ENCODE measurements around the gene LMAN1. TPM values are rescaled to one million over a fixed set of nuclear protein-coding genes. Genes with fewer than 3 reads are reported as not detected.

The LMAN1 gene
- total RNA-seq, 1 experiment from 2014 or later = 73.7 TPM

DNA sequence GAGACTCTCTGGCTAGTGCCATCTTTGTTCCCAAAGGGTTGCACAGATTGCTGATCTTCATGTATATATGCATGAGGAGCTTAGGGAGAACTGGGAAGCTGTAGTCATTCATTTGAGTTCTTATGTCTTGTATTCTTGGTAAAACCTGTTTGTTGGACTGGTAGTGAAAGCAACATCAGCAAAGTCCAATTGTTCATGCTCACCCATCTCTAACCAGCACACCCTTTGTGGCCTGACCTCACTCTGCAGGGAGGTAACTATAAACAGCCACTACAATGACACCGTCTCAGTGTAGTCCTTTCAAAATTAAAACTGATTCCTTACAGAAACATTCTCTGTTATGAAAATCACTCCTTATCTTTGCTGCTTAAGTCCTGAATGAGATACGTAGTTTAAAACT lies 13.9 kb upstream of the LMAN1 start:
- TF ChIP-seq EGR1 (IDR thresholded peaks at IDR 0.05; ENCODE audit: low read depth) (no peak), EZH2phosphoT487 (IDR thresholded peaks at IDR 0.05; ENCODE audit: borderline replicate concordance) (no peak), CEBPB (IDR thresholded peaks at IDR 0.05; ENCODE audit: low read depth) (no peak), ZNF274 (IDR thresholded peaks at IDR 0.05; ENCODE audit: low read depth, low read length) (no peak), JUND (IDR thresholded peaks at IDR 0.05) (no peak), SRF (IDR thresholded peaks at IDR 0.05; ENCODE audit: low read depth) (no peak), RAD21 (IDR thresholded peaks at IDR 0.05; ENCODE audit: low read depth) (no peak), TCF7L2 (IDR thresholded peaks at IDR 0.05; ENCODE audit: borderline replicate concordance, extremely low read depth, insufficient read depth, insufficient read length) (no peak), YY1 (IDR thresholded peaks at IDR 0.05; ENCODE audit: extremely low read depth, insufficient replicate concordance, low read depth, low read length) (no peak), SP1 (IDR thresholded peaks at IDR 0.05; ENCODE audit: low read depth) (no peak), SIN3A (IDR thresholded peaks at IDR 0.05; ENCODE audit: low read depth) (no peak), POLR2A (IDR thresholded peaks at IDR 0.05; ENCODE audit: borderline replicate concordance, extremely low read depth, insufficient read depth, insufficient read length) (no peak), ZFX (IDR thresholded peaks at IDR 0.05) (no peak), ELF1 (IDR thresholded peaks at IDR 0.05; ENCODE audit: borderline replicate concordance, low read depth) (no peak)
- TF ChIP-seq, protein P1, sequence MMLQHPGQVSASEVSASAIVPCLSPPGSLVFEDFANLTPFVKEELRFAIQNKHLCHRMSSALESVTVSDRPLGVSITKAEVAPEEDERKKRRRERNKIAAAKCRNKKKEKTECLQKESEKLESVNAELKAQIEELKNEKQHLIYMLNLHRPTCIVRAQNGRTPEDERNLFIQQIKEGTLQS (IDR thresholded peaks at IDR 0.05) = no peak
- TF ChIP-seq, protein P2, sequence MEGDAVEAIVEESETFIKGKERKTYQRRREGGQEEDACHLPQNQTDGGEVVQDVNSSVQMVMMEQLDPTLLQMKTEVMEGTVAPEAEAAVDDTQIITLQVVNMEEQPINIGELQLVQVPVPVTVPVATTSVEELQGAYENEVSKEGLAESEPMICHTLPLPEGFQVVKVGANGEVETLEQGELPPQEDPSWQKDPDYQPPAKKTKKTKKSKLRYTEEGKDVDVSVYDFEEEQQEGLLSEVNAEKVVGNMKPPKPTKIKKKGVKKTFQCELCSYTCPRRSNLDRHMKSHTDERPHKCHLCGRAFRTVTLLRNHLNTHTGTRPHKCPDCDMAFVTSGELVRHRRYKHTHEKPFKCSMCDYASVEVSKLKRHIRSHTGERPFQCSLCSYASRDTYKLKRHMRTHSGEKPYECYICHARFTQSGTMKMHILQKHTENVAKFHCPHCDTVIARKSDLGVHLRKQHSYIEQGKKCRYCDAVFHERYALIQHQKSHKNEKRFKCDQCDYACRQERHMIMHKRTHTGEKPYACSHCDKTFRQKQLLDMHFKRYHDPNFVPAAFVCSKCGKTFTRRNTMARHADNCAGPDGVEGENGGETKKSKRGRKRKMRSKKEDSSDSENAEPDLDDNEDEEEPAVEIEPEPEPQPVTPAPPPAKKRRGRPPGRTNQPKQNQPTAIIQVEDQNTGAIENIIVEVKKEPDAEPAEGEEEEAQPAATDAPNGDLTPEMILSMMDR (IDR thresholded peaks at IDR 0.05 in 2 of 3, conservative IDR thresholded peaks at IDR 0.05 in 1 of 3; ENCODE audit: borderline replicate concordance in 1 of 3, insufficient read depth in 1 of 3, low read depth in 2 of 3, low read length in 2 of 3) = no peak
- TF ChIP-seq, protein P3, sequence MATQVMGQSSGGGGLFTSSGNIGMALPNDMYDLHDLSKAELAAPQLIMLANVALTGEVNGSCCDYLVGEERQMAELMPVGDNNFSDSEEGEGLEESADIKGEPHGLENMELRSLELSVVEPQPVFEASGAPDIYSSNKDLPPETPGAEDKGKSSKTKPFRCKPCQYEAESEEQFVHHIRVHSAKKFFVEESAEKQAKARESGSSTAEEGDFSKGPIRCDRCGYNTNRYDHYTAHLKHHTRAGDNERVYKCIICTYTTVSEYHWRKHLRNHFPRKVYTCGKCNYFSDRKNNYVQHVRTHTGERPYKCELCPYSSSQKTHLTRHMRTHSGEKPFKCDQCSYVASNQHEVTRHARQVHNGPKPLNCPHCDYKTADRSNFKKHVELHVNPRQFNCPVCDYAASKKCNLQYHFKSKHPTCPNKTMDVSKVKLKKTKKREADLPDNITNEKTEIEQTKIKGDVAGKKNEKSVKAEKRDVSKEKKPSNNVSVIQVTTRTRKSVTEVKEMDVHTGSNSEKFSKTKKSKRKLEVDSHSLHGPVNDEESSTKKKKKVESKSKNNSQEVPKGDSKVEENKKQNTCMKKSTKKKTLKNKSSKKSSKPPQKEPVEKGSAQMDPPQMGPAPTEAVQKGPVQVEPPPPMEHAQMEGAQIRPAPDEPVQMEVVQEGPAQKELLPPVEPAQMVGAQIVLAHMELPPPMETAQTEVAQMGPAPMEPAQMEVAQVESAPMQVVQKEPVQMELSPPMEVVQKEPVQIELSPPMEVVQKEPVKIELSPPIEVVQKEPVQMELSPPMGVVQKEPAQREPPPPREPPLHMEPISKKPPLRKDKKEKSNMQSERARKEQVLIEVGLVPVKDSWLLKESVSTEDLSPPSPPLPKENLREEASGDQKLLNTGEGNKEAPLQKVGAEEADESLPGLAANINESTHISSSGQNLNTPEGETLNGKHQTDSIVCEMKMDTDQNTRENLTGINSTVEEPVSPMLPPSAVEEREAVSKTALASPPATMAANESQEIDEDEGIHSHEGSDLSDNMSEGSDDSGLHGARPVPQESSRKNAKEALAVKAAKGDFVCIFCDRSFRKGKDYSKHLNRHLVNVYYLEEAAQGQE (IDR thresholded peaks at IDR 0.05; ENCODE audit: low read depth) = no peak
- TF ChIP-seq, protein P4, sequence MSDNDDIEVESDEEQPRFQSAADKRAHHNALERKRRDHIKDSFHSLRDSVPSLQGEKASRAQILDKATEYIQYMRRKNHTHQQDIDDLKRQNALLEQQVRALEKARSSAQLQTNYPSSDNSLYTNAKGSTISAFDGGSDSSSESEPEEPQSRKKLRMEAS (IDR thresholded peaks at IDR 0.05) = no peak
- TF ChIP-seq, protein P5, sequence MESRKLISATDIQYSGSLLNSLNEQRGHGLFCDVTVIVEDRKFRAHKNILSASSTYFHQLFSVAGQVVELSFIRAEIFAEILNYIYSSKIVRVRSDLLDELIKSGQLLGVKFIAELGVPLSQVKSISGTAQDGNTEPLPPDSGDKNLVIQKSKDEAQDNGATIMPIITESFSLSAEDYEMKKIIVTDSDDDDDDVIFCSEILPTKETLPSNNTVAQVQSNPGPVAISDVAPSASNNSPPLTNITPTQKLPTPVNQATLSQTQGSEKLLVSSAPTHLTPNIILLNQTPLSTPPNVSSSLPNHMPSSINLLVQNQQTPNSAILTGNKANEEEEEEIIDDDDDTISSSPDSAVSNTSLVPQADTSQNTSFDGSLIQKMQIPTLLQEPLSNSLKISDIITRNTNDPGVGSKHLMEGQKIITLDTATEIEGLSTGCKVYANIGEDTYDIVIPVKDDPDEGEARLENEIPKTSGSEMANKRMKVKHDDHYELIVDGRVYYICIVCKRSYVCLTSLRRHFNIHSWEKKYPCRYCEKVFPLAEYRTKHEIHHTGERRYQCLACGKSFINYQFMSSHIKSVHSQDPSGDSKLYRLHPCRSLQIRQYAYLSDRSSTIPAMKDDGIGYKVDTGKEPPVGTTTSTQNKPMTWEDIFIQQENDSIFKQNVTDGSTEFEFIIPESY (IDR thresholded peaks at IDR 0.05; ENCODE audit: extremely low read depth, insufficient replicate concordance, low read length) = no peak
- H3K9me3 ChIP-seq (ENCODE audit: control insufficient read depth in 1 of 2, insufficient read depth in 1 of 2, low read depth in 1 of 2, low read length in 2 of 2) = no peaks in the 10 kb centered on the region
- H3K4me3 ChIP-seq (replicated peaks in 1 of 2; ENCODE audit: low read depth in 1 of 2, low read length in 2 of 2) = no peak overlapping the region
- H3K27ac ChIP-seq (ENCODE audit: low read depth, low read length) = no peak overlapping the region
- no TSS peak for BruUV-seq (replicated peaks)
- DNase-seq (ENCODE audit: low read depth, low spot score) (no peak), ATAC-seq (no peak)
- H3K9me2 ChIP-seq (ENCODE audit: insufficient read depth) = no peaks in the 10 kb centered on the region
- no peaks in the 10 kb centered on the region for H3K4me1 ChIP-seq (ENCODE audit: control insufficient read depth in 1 of 2, insufficient read depth in 2 of 2, low read length in 2 of 2)
- RAD21 ChIA-PET (ENCODE audit: low non-redundant PET in 1 of 2, low total read pairs in 2 of 2, uncharacterized antibody in 2 of 2, unreplicated experiment in 2 of 2) = no interaction called here
- H2AFZ ChIP-seq (ENCODE audit: low read depth, low read length, poor library complexity, severe bottlenecking) = no peak overlapping the region
- H4K20me1 ChIP-seq (ENCODE audit: insufficient read depth) = no peaks in the 10 kb centered on the region
- no peak overlapping the region for H3K4me2 ChIP-seq (ENCODE audit: low read length)
- CTCF ChIA-PET = no interaction called here
- intact Hi-C loops (cut with micrococcal nuclease) = no loop called here
- H3K9ac ChIP-seq (ENCODE audit: low read length) = no peak overlapping the region
- no peaks in the 10 kb centered on the region for H3K36me3 ChIP-seq (ENCODE audit: control insufficient read depth in 1 of 2, insufficient read depth in 2 of 2, low read length in 2 of 2)
- H3K27me3 ChIP-seq (ENCODE audit: insufficient read depth, low read length) = 0 out of 2 replicates have a peak, but pooled peaks cover 10% of the 10 kb centered on the region
- POLR2A ChIA-PET = no interaction called here
- H3K79me2 ChIP-seq (ENCODE audit: insufficient read depth, low read length) = no peaks in the 10 kb centered on the region

Data from HCT116 (cell line).